Measurements from ENCODE around the gene HAUS7. TPM values are rescaled to one million over a fixed set of nuclear protein-coding genes. Genes with fewer than 3 reads are reported as not detected.
"Not testable (repeated sequence)": the region's sequence is repeated elsewhere in the genome, so short reads cannot be mapped to it uniquely, and the experiment has no call there.

Gene HAUS7
- total RNA-seq, 1 donor = 10.8 TPM

- DNase-seq (ENCODE audit: low read depth) = no peak
- TF ChIP-seq CTCF (IDR thresholded peaks at IDR 0.05; ENCODE audit: insufficient read depth, low read depth, low read length) = no peak
These were observed 62.6 kb downstream of the HAUS7 start for GRCh38 chrX:153407736-153408135.

DNA sequence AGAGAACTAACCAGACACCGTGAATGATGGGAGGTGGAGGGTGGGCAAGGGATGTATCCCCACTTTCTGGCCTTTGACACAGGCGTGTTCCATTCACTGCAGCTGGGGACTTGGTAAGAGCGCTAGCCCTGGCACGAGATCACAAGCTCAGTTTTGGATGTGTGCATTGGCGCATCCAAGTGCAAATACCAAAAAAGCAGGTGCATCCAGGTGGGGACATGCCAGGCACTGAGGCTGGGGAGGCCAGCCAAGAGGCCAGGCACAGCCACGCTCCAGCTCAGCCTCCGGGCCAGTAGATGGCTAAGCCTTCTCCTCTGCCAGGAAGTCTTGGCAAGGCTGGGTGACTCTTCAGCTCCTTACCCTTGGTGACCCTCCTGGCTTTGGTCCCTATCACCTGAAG lies 63.5 kb downstream of the HAUS7 start:
- H3K4me3 ChIP-seq (ENCODE audit: low read depth, low read length) = no peak overlapping the region

More at GRCh38 chrX:153407736-153408135, 62.6 kb downstream of the HAUS7 start:
- no peak overlapping the region for H3K4me3 ChIP-seq (ENCODE audit: low read depth, low read length)

DNA sequence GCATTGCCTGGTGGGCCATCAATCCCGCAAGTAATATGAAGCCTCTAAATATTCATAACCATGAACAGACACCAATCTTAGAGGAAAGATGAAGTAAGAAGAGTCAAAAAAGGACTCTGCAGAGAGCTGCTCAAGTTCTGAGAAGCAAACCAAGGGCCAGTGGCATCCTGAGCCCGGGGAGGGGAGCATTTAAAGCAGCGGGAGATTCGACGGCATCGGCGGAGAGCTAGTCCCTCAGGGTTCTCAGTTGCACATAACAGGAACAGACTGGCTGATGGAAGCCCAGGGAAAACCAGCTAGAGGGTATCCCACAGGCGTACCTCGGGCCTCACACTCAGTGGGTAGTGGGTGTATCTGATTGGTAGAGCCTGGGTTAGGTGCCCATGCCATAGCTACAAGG lies 64.4 kb downstream of the HAUS7 start:
- TF ChIP-seq CTCF (IDR thresholded peaks at IDR 0.05; ENCODE audit: insufficient read depth, low read depth, low read length) = no peak
- no peak overlapping the region for H3K4me3 ChIP-seq (ENCODE audit: low read depth, low read length)
- DNase-seq (ENCODE audit: low read depth) = no peak

More for the DNA sequence above, 63.5 kb downstream of the HAUS7 start:
- DNase-seq (ENCODE audit: low read depth) = no peak
- no peak for TF ChIP-seq CTCF (IDR thresholded peaks at IDR 0.05; ENCODE audit: insufficient read depth, low read depth, low read length)

DNA sequence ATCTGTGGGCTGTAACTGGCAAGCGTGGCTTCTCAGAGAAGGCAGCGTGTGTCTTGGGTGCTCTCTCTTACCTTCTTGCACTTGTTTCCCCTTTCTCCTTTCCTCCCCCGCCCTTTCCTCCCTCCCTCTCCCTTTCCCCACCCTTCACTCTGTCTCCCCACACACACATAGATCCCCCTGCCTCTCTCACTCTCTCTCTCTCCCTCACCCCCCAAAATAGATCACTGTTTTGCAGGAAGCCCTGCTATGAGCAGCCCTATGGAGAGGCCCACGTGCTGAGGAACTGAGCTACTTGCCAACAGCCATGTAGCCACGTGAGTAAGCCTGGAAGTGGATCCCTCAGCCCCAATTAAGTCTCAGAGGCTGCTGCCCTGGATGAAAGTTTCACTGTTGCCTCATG lies 65.0 kb downstream of the HAUS7 start:
- no peak for DNase-seq (ENCODE audit: low read depth)
- H3K4me3 ChIP-seq (ENCODE audit: low read depth, low read length) = no peak overlapping the region
- TF ChIP-seq CTCF (IDR thresholded peaks at IDR 0.05; ENCODE audit: insufficient read depth, low read depth, low read length) = no peak

- H3K4me3 ChIP-seq (ENCODE audit: low read depth, low read length); DNase-seq (ENCODE audit: low read depth): not testable (repeated sequence)
These were observed 66.0 kb downstream of the HAUS7 start for GRCh38 chrX:153404333-153404732.

GRCh38 chrX:153401133-153401764 lies 69.1 kb downstream of the HAUS7 start, which contains the start of gene PNMA6E:
Gene PNMA6E (minus strand): TSS chrX:153401350. CDS start chrX:153398849, 2,501 bp downstream.
- H3K4me3 ChIP-seq (ENCODE audit: low read depth, low read length) = no peak within 1 kb of the TSS
- no peak for TF ChIP-seq CTCF (IDR thresholded peaks at IDR 0.05; ENCODE audit: insufficient read depth, low read depth, low read length)
- DNase-seq (ENCODE audit: low read depth) = no peak

DNA sequence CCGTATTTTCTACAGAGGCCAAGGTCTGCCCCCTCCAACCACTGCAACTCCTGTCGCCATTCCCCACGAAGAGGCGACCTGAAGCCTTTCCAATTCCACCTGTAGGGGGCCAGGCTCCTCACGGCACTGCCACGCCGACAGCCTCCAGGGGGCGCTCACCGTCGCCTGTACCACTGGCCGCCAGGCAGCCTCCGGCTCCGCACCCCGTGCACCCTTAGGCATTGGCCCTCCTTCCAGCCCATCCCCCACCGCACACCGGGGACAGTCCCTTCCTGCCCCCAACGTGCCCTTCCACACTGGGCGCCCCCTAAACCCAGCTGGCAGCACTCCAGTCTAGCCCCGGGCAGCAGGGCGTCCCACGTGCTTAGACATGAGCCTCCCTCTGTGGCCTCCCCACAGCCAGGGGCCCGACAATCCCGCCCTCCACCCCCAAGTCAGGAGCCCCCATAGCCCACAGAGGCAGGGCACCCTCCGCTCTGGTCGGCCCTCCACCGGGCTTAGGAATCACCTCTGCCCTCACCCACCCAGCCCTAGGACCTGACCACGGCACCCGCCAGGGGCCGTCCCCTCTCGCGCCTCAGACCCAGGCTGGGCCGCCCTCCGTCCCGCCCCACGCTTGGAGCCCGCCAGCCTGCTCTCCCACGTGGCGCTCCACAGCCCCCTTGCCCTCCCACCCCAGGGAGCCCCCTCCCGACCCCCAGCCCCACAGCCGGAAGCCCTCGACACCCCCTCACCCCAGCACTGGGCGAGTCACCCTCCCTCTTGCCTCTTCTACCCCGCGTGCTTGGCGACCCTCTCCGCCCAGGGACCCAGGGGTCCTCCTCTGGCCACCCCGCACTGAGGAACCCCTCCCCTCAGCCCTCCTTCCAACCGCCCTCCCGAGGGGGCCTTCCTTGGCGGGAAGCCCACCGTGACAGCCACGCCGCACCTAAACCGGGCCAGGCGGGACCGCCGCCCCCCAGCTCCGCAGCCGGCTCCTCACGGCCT lies 69.9 kb downstream of the HAUS7 start:
- peak; percentile 69 for TF ChIP-seq CTCF (IDR thresholded peaks at IDR 0.05; ENCODE audit: insufficient read depth, low read depth, low read length)
- no peak overlapping the region for H3K4me3 ChIP-seq (ENCODE audit: low read depth, low read length)
- DNase-seq (ENCODE audit: low read depth) = peak; percentile 8
